Fibroblast of lung (primary cell): Measurements from ENCODE around the gene RNF123.

Experiments used
- EZH2 ChIP-seq: IDR thresholded peaks from 2 replicates; pipeline ENCODE4 v1.5.1; 2012; ENCODE audit warnings: low read length, control low read depth, mild to moderate bottlenecking; ENCODE audit errors: missing control alignments
- TF ChIP-seq, protein P1 (sequence below), 2 donors: IDR thresholded peaks in 1 of 2; conservative IDR thresholded peaks in 1 of 2; 1 replicate in 1 of 2; 2 replicates in 1 of 2; pipeline ENCODE4 v1.5.1; 2011 to 2012; ENCODE audit warnings: low read length in 2 of 2, control low read depth in 1 of 2, inconsistent platforms in 1 of 2, low read depth in 1 of 2, mild to moderate bottlenecking in 1 of 2

DNA sequence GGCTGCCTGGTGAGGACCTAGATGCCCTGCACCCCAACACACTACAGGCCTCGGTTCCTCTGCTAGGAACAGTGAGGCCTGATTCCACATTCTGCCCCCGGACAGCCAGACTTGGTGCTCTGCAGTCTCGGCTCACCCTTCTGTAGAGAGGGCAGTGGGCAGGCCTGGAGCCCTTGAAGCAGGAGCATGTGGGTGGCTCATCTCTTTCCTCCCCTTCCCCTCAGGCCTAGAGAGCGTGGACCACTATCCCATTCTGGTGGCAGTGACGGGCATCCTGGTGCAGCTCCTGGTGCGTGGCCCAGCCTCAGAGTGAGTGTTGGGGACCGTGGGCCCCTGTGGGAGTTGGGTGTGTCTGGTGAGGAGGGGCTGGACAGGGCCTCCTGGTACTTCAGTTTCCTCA, 26.8 kb downstream of the RNF123 start:
- TF ChIP-seq, protein P1, sequence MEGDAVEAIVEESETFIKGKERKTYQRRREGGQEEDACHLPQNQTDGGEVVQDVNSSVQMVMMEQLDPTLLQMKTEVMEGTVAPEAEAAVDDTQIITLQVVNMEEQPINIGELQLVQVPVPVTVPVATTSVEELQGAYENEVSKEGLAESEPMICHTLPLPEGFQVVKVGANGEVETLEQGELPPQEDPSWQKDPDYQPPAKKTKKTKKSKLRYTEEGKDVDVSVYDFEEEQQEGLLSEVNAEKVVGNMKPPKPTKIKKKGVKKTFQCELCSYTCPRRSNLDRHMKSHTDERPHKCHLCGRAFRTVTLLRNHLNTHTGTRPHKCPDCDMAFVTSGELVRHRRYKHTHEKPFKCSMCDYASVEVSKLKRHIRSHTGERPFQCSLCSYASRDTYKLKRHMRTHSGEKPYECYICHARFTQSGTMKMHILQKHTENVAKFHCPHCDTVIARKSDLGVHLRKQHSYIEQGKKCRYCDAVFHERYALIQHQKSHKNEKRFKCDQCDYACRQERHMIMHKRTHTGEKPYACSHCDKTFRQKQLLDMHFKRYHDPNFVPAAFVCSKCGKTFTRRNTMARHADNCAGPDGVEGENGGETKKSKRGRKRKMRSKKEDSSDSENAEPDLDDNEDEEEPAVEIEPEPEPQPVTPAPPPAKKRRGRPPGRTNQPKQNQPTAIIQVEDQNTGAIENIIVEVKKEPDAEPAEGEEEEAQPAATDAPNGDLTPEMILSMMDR (conservative IDR thresholded peaks at IDR 0.05 in 1 of 2, IDR thresholded peaks at IDR 0.05 in 1 of 2; ENCODE audit: low read depth in 1 of 2, low read length in 2 of 2), result no peak
- TF ChIP-seq EZH2, result no peak
